Esophagus muscularis mucosa (tissue), 4 donors: ENCODE results near the gene EFCAB7. TPM values are rescaled to one million over a fixed set of nuclear protein-coding genes. Genes with fewer than 3 reads are reported as not detected.
"Not testable (repeated sequence)": the region's sequence is repeated elsewhere in the genome, so short reads cannot be mapped to it uniquely, and the experiment has no call there.

Experiments used
- DNase-seq: peaks from one replicate; pipeline ENCODE4 v3.0.0-alpha.2; 2017; ENCODE audit errors: extremely low spot score
- H3K27ac ChIP-seq, 4 donors: fragments of 200-600 bp; sonication (generic); replicated peaks in 1 of 4; 1 replicate in 3 of 4; 2 replicates in 1 of 4; pipeline ENCODE4 v1.5.1; 2016 to 2019; ENCODE audit warnings: mild to moderate bottlenecking in 1 of 4
- H3K27me3 ChIP-seq, 4 donors: fragments of 200-600 bp; sonication (generic); one replicate each; pipeline versions ENCODE4 v1.5.1 to v1.6.0; 2016 to 2019
- H3K36me3 ChIP-seq, 4 donors: fragments of 200-600 bp; sonication (generic); one replicate each; pipeline ENCODE4 v1.5.1; 2016 to 2019
- H3K4me1 ChIP-seq, 4 donors: fragments of 200-600 bp; sonication (generic); one replicate each; pipeline ENCODE4 v1.5.1; 2016 to 2019
- H3K4me3 ChIP-seq, 4 donors: fragments of 200-600 bp; sonication (generic); 1 replicate in 2 of 4; 2 replicates in 2 of 4; pipeline ENCODE4 v1.5.1; 2016 to 2019; ENCODE audit warnings: mild to moderate bottlenecking in 4 of 4, moderate library complexity in 1 of 4
- H3K9me3 ChIP-seq, 4 donors: fragments of 200-600 bp; sonication (generic); 1 replicate in 3 of 4; 2 replicates in 1 of 4; pipeline ENCODE4 v1.5.1; 2016 to 2019
- CTCF ChIP-seq, 3 experiments: fragments of 200-600 bp in 2 of 3; fragments of 450-650 bp in 1 of 3; sonication (generic) in 2 of 3; IDR thresholded peaks; one replicate each; pipeline ENCODE4 v1.5.1; 2017 to 2019; ENCODE audit warnings: antibody characterized with exemption in 3 of 3, mild to moderate bottlenecking in 2 of 3, moderate library complexity in 1 of 3
- EP300 ChIP-seq: sonication (generic); formaldehyde crosslinking; IDR thresholded peaks from one replicate; pipeline ENCODE4 v1.6.1; 2017; ENCODE audit warnings: antibody characterized with exemption
- POLR2A ChIP-seq: fragments of 450-650 bp; IDR thresholded peaks from one replicate; pipeline ENCODE4 v1.6.1; 2017; ENCODE audit warnings: antibody characterized with exemption, moderate library complexity, mild to moderate bottlenecking, low read depth
- POLR2AphosphoS5 ChIP-seq, 2 donors: sonication (generic); formaldehyde crosslinking; IDR thresholded peaks; one replicate each; pipeline ENCODE4 v1.6.1; 2017; ENCODE audit warnings: antibody characterized with exemption in 2 of 2
- WGBS: methylation state at CpG from one replicate; pipeline ENCODE4 v1.1.5; 2018; 5-methylcytosine and 5-hydroxymethylcytosine counted together
- intact Hi-C: fragments of 100-400 bp; cut with DNase I; formaldehyde crosslinking; loops from one replicate; pipeline ENCODE4 v1.15.1; 2023
- total RNA-seq, 4 donors: library from RNA; depleted of rRNA; stranded (reverse); fragments of >200 nt; gene quantifications; one replicate each; pipeline versions ENCODE4 v1.1.0 to v1.2.1, GENCODE V29; 2016

The EFCAB7 gene
- total RNA-seq, 4 donors from 2014 or later = 5.1 to 17.9 (median 6.9) TPM

GRCh38 chr1:63569640-63570316 is 46.5 kb downstream of the EFCAB7 start:
- TF ChIP-seq CTCF (IDR thresholded peaks at IDR 0.05) = no peak
- intact Hi-C loops = no loop called here
- Histone ChIP-seq H3K27ac (no peak overlapping the region), H3K36me3 (peaks cover 0 to 6% (median under 1%) of the 10 kb centered on the region in 4 donors), H3K4me3 (no peak overlapping the region), H3K4me1 (no peaks in the 10 kb centered on the region), H3K27me3 (no peaks in the 10 kb centered on the region), H3K9me3 (no peaks in the 10 kb centered on the region)
- 92% methylated on average over 3 of the region's 3 CpGs for WGBS
- DNase-seq = no peak

DNA sequence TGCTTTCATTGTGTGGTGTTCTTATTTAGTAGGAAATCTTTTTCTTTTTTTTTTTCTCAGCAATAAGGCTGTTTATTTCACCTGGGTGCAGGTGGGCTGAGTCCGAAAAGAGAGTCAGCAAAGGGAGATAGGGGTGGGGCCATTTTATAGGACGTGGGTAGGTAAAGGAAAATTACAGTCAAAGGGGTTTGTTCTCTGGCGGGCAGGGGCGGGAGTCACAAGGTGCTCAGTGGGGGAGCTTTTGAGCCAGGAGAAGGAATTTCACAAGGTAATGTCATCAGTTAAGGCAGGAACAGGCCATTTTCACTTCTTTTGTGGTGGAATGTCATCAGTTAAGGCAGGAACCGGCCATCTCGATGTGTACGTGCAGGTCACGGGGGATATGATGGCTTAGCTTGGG is 49.4 kb downstream of the EFCAB7 start:
- H3K27me3 ChIP-seq, H3K36me3 ChIP-seq, H3K4me3 ChIP-seq, H3K9me3 ChIP-seq, DNase-seq, H3K4me1 ChIP-seq, intact Hi-C loops, H3K27ac ChIP-seq: not testable (repeated sequence)
- WGBS = 90% methylated on average over 8 of the region's 8 CpGs

DNA sequence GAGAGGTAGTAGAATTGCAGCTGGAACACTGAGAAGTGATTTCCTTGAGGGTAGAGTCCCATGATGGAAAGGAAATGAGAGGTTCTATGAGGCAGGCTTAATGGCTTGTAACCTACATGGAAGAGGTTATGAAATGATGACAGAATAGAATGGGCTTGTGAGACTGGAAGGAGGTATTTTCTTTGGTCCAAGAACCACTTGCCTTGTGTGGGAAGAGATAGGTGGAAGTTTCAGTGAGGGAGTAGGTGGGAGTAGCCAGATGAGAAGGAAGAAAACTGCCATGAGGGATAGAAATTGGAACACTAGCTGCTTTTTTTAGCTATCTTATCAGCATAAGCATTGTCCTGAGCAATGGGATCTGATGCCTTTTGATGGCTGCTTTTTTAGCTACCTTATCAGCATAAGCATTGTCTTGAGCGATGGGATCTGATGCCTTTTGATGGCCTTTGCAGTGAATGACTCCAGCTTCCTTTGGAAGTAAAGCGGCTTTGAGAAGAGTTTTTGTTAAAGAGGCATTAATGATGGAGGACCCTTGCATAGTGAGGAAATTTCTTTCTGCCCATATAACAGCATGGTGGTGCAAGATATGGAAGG is 51.0 kb downstream of the EFCAB7 start:
- H3K27me3 ChIP-seq, H3K9me3 ChIP-seq, H3K27ac ChIP-seq, DNase-seq, H3K4me1 ChIP-seq, H3K4me3 ChIP-seq, intact Hi-C loops, H3K36me3 ChIP-seq: not testable (repeated sequence)
- 88% methylated on average over 2 of the region's 2 CpGs for WGBS

GRCh38 chr1:63575340-63575826 is 52.1 kb downstream of the EFCAB7 start:
- H3K27me3 ChIP-seq = no peaks in the 10 kb centered on the region
- H3K4me1 ChIP-seq = no peaks in the 10 kb centered on the region
- no peak for DNase-seq
- H3K27ac ChIP-seq = no peak overlapping the region
- TF ChIP-seq EP300 (no peak), CTCF (IDR thresholded peaks at IDR 0.05) (peak; percentile 64 to 92 (median 76))
- H3K36me3 ChIP-seq = no peaks in the 10 kb centered on the region
- H3K9me3 ChIP-seq = peaks cover 0 to 1% (median 0%) of the 10 kb centered on the region in 4 donors
- WGBS = 68% methylated on average over 4 of the region's 4 CpGs
- H3K4me3 ChIP-seq = no peak overlapping the region
- intact Hi-C loops = loop anchor here (5.0 kb wide), 1 partner anchor 672 kb away; no protein-coding TSS in a partner anchor

GRCh38 chr1:63586326-63586725 is 63.0 kb downstream of the EFCAB7 start:
- DNase-seq, intact Hi-C loops: not testable (repeated sequence)
- 100% methylated on average over 1 of the region's 1 CpG for WGBS

GRCh38 chr1:63590166-63590560 is 66.8 kb downstream of the EFCAB7 start:
- WGBS = 41% methylated on average over 3 of the region's 3 CpGs
- intact Hi-C loops = no loop called here
- peak overlapping the region in 2 of 4 donors; percentile 16 to 27 for H3K27ac ChIP-seq
- peaks cover 5 to 25% (median 22%) of the 10 kb centered on the region in 4 donors for H3K4me1 ChIP-seq
- H3K9me3 ChIP-seq = no peaks in the 10 kb centered on the region
- H3K4me3 ChIP-seq = no peak overlapping the region
- H3K27me3 ChIP-seq = no peaks in the 10 kb centered on the region
- TF ChIP-seq POLR2A (no peak), CTCF (IDR thresholded peaks at IDR 0.05) (no peak), EP300 (no peak), POLR2AphosphoS5 (IDR thresholded peaks at IDR 0.05) (no peak)
- no peak for DNase-seq
- H3K36me3 ChIP-seq = no peaks in the 10 kb centered on the region

More at GRCh38 chr1:63586326-63586725, 63.0 kb downstream of the EFCAB7 start:
- H3K27ac ChIP-seq, H3K27me3 ChIP-seq, H3K9me3 ChIP-seq, H3K36me3 ChIP-seq, H3K4me3 ChIP-seq: not testable (repeated sequence)
- peaks cover 3 to 11% (median 9%) of the 10 kb centered on the region in 4 donors for H3K4me1 ChIP-seq
